Naive B cell (primary cell): Measurements from ENCODE around the gene ZC3H7A. TPM values are rescaled to one million over a fixed set of nuclear protein-coding genes. Genes with fewer than 3 reads are reported as not detected.
A peak's percentile ranks its signal among the peaks of the same experiment; 100 is the strongest.
"Not testable (repeated sequence)": the region's sequence is repeated elsewhere in the genome, so short reads cannot be mapped to it uniquely, and the experiment has no call there.

ENCODE experiments used
- ATAC-seq, 2 donors: fragments of 150-1000 bp; cut with Tn5 transposase; 2 replicates each; pipeline ENCODE4 v1.10.0; 2021; ENCODE audit warnings: low read depth in 2 of 2, mild to moderate bottlenecking in 2 of 2, moderate library complexity in 2 of 2
- DNase-seq: peaks from one replicate; pipeline ENCODE4 v3.0.0; 2022
- H3K27ac Mint-ChIP-seq, 6 donors: one replicate each; pipeline ENCODE4 v1.8.0; 2020 to 2022; ENCODE audit warnings: mild to moderate bottlenecking in 6 of 6, mixed read lengths in 6 of 6, moderate library complexity in 5 of 6, inconsistent platforms in 2 of 6
- H3K27me3 Mint-ChIP-seq, 3 donors: one replicate each; pipeline ENCODE4 v1.8.0; 2021 to 2022; ENCODE audit warnings: mixed read lengths in 3 of 3, mild to moderate bottlenecking in 1 of 3
- H3K36me3 Mint-ChIP-seq, 2 donors: one replicate each; pipeline ENCODE4 v1.8.0; 2020 to 2022; ENCODE audit warnings: mixed read lengths in 2 of 2, inconsistent platforms in 1 of 2, mild to moderate bottlenecking in 1 of 2
- H3K4me1 Mint-ChIP-seq, 3 donors: one replicate each; pipeline ENCODE4 v1.8.0; 2020 to 2022; ENCODE audit warnings: mixed read lengths in 3 of 3, inconsistent platforms in 1 of 3, mild to moderate bottlenecking in 1 of 3, moderate library complexity in 1 of 3
- H3K4me3 Mint-ChIP-seq, 8 donors: one replicate each; pipeline ENCODE4 v1.8.0; 2020 to 2022; ENCODE audit warnings: mild to moderate bottlenecking in 8 of 8, mixed read lengths in 8 of 8, moderate library complexity in 8 of 8, inconsistent platforms in 2 of 8
- H3K9me3 Mint-ChIP-seq, 7 donors: one replicate each; pipeline ENCODE4 v1.8.0; 2020 to 2022; ENCODE audit warnings: mixed read lengths in 7 of 7, mild to moderate bottlenecking in 5 of 7, inconsistent platforms in 2 of 7, moderate library complexity in 1 of 7
- polyA plus RNA-seq, 6 donors: library from polyadenylated mRNA; unstranded; fragments of 300-500 nt; fragmentation: Illumina TruSeq; gene quantifications; one replicate each; pipeline ENCODE4 v1.2.3, GENCODE V29; 2021; ENCODE audit warnings: low read depth in 6 of 6

Gene ZC3H7A
- polyA plus RNA-seq, 6 donors from 2014 or later: 20.7 to 38.4 (median 32.0) TPM

DNA sequence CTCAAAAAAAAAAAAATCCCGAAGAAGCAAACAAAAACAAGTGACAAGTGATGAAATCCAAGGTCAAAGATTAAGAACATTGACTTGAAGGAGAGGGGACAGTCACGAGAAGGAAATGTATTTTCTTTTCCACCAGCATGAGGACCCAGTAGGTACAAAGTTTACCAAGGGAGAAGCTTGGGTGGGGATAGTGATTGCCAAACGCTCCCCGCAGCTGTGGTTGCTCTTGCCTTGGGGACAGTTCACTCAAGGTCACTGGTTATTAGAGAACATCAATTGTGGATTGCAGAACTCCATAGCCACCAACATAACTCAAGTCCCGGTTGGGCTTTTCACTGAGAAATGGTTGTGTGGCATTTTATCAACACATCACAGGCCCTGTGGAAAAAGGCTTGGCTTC, 27.3 kb upstream of the ZC3H7A start:
- no peaks in the 10 kb centered on the region for H3K27me3 Mint-ChIP-seq
- H3K4me1 Mint-ChIP-seq: no peaks in the 10 kb centered on the region
- DNase-seq: no peak
- no peak overlapping the region for H3K27ac Mint-ChIP-seq
- no peak overlapping the region for H3K4me3 Mint-ChIP-seq
- ATAC-seq: no peak
- H3K9me3 Mint-ChIP-seq: no peaks in the 10 kb centered on the region
- H3K36me3 Mint-ChIP-seq: no peaks in the 10 kb centered on the region

GRCh38 chr16:11823645-11824044, 26.6 kb upstream of the ZC3H7A start:
- not testable (repeated sequence) for H3K4me1 Mint-ChIP-seq, DNase-seq, H3K36me3 Mint-ChIP-seq, H3K27me3 Mint-ChIP-seq, ATAC-seq, H3K4me3 Mint-ChIP-seq, H3K9me3 Mint-ChIP-seq, H3K27ac Mint-ChIP-seq

GRCh38 chr16:11819798-11820197, 22.7 kb upstream of the ZC3H7A start:
- no peaks in the 10 kb centered on the region for H3K9me3 Mint-ChIP-seq
- peak overlapping the region in 1 of 6 donors; percentile 4 for H3K27ac Mint-ChIP-seq
- H3K27me3 Mint-ChIP-seq: no peaks in the 10 kb centered on the region
- H3K36me3 Mint-ChIP-seq: no peaks in the 10 kb centered on the region
- ATAC-seq (peak; percentile 37 to 50), DNase-seq (no peak)
- no peak overlapping the region for H3K4me3 Mint-ChIP-seq
- no peaks in the 10 kb centered on the region for H3K4me1 Mint-ChIP-seq

DNA sequence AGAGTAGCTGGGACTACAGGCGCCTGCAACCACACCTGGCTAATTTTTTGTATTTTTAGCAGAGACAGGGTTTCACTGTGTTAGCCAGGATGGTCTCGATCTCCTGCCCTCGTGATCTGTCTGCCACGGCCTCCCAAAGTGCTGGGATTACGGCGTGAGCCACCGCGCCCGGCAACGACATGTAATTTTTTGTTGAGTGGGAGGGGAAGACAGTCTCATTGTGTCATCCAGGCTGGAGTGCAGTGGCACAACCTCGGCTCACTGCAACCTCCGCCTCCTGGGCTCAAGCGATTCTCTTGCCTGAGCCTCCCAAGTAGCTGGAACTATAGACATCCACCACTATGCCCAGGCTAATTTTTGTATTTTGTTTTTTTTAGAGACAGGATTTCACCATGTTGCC, 21.9 kb upstream of the ZC3H7A start:
- H3K4me3 Mint-ChIP-seq, H3K27me3 Mint-ChIP-seq, H3K27ac Mint-ChIP-seq, H3K4me1 Mint-ChIP-seq, ATAC-seq, DNase-seq, H3K36me3 Mint-ChIP-seq, H3K9me3 Mint-ChIP-seq: not testable (repeated sequence)

DNA sequence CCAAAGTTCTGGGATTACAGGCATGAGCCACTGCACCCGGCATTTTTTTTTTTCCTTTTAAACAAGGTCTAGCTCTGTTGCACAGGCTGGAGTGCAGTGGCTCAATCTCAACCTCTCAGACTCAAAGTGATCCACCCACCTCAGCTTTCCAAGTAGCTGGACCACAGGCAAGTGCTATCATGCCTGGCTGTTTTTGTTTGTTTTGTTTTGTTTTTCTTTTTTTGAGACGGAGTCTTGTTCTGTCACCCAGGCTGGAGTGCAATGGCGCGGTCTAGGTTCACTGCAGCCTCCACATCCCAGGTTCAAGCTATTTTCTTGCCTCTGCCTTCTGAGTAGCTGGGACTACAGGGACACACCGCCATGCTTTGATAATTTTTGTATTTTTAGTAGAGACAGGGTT, 19.1 kb upstream of the ZC3H7A start:
- no peaks in the 10 kb centered on the region for H3K9me3 Mint-ChIP-seq
- peak overlapping the region in 1 of 8 donors; percentile 52 for H3K4me3 Mint-ChIP-seq
- H3K27ac Mint-ChIP-seq: no peak overlapping the region
- ATAC-seq (no peak), DNase-seq (no peak)
- no peaks in the 10 kb centered on the region for H3K36me3 Mint-ChIP-seq
- H3K27me3 Mint-ChIP-seq: no peaks in the 10 kb centered on the region
- H3K4me1 Mint-ChIP-seq: peaks cover 0 to 5% (median 3%) of the 10 kb centered on the region in 3 donors

GRCh38 chr16:11814800-11815199, 17.7 kb upstream of the ZC3H7A start:
- H3K9me3 Mint-ChIP-seq, DNase-seq, ATAC-seq, H3K27me3 Mint-ChIP-seq, H3K4me3 Mint-ChIP-seq, H3K27ac Mint-ChIP-seq, H3K36me3 Mint-ChIP-seq: not testable (repeated sequence)
- H3K4me1 Mint-ChIP-seq: peaks cover 0 to 13% (median 9%) of the 10 kb centered on the region in 3 donors

GRCh38 chr16:11806721-11807120, 9.7 kb upstream of the ZC3H7A start:
- Mint-ChIP-seq H3K9me3 (peaks cover 0 to 8% (median 0%) of the 10 kb centered on the region in 7 donors), H3K4me3 (no peak overlapping the region), H3K4me1 (peaks cover 0 to 14% (median 9%) of the 10 kb centered on the region in 3 donors), H3K27me3 (no peaks in the 10 kb centered on the region), H3K27ac (no peak overlapping the region), H3K36me3 (no peaks in the 10 kb centered on the region)
- no peak for ATAC-seq
- no peak for DNase-seq

- peaks cover 3 to 17% (median 9%) of the 10 kb centered on the region in 3 donors for H3K4me1 Mint-ChIP-seq
- no peak for DNase-seq
- no peaks in the 10 kb centered on the region for H3K36me3 Mint-ChIP-seq
- H3K27me3 Mint-ChIP-seq: no peaks in the 10 kb centered on the region
- H3K27ac Mint-ChIP-seq: no peak overlapping the region
- no peak for ATAC-seq
- no peak overlapping the region for H3K4me3 Mint-ChIP-seq
- H3K9me3 Mint-ChIP-seq: peaks cover 0 to 8% (median 0%) of the 10 kb centered on the region in 7 donors
Observed at GRCh38 chr16:11805556-11805955, 8.5 kb upstream of the ZC3H7A start.

- no peak for ATAC-seq
- Mint-ChIP-seq H3K4me1 (peaks cover 26 to 35% (median 33%) of the 10 kb centered on the region in 3 donors), H3K27me3 (no peaks in the 10 kb centered on the region)
Observed at GRCh38 chr16:11801481-11802021, 4.5 kb upstream of the ZC3H7A start.

DNA sequence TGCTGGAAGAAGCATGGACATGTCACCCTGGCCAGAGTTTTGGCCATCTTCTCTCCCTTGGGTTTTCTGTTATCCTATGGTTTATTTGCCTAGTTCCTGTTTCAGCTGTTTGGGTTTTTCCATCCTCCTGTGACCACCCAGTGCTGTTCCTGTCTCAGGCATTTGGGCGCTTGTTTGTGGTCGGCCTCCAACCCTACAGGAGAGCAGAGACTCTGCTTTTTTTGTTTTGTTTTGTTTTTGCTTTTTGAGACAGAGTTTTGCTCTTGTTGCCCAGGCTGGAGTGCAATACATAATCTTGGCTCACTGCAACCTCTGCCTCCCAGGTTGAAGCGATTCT, 3.3 kb upstream of the ZC3H7A start:
- Mint-ChIP-seq H3K27me3 (no peaks in the 10 kb centered on the region), H3K36me3 (no peaks in the 10 kb centered on the region), H3K27ac (peak overlapping the region in 5 of 6 donors; percentile 60 to 96 (median 88)), H3K4me1 (peaks cover 32 to 42% (median 42%) of the 10 kb centered on the region in 3 donors), H3K4me3 (peak overlapping the region in 1 of 8 donors; percentile 97), H3K9me3 (no peaks in the 10 kb centered on the region)
- no peak for DNase-seq
- ATAC-seq: no peak

More at GRCh38 chr16:11801481-11802021, 4.5 kb upstream of the ZC3H7A start:
- Mint-ChIP-seq H3K36me3 (no peaks in the 10 kb centered on the region), H3K9me3 (no peaks in the 10 kb centered on the region), H3K27ac (peak overlapping the region in 3 of 6 donors; percentile 4 to 32 (median 10)), H3K4me3 (no peak overlapping the region)
- DNase-seq: no peak

GRCh38 chr16:11799509-11800381, 2.7 kb upstream of the ZC3H7A start:
- ATAC-seq (no peak), DNase-seq (no peak)
- peak overlapping the region in 5 of 8 donors; percentile 6 to 97 (median 45) for H3K4me3 Mint-ChIP-seq
- no peaks in the 10 kb centered on the region for H3K36me3 Mint-ChIP-seq
- peaks cover 37 to 48% (median 48%) of the 10 kb centered on the region in 3 donors for H3K4me1 Mint-ChIP-seq
- no peaks in the 10 kb centered on the region for H3K27me3 Mint-ChIP-seq
- no peaks in the 10 kb centered on the region for H3K9me3 Mint-ChIP-seq
- H3K27ac Mint-ChIP-seq: peak overlapping the region; percentile 66 to 99 (median 92)

DNA sequence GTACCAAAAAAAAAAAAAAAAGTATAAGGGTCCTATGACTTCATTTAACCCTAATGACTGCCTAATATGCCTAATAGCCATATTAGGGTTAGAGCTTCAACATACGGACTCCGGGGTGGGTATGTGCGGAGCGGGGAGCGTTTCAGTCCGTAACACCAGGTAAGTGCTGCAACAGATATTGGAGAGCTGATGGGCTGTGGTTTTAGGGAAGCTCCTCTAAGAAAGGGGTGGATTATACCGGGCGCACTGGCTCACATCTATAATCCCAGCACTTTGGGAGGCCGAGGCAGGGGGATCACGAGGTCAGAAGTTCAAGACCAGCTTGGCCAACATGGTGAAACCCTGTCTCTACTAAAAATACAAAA, 1.9 kb upstream of the ZC3H7A start:
- ATAC-seq (no peak), DNase-seq (no peak)
- Mint-ChIP-seq H3K36me3 (no peaks in the 10 kb centered on the region), H3K27me3 (no peaks in the 10 kb centered on the region), H3K9me3 (no peaks in the 10 kb centered on the region), H3K4me3 (peak overlapping the region in 4 of 8 donors; percentile 37 to 97 (median 96)), H3K27ac (peak overlapping the region in 5 of 6 donors; percentile 74 to 99 (median 99)), H3K4me1 (peaks cover 43 to 56% (median 55%) of the 10 kb centered on the region in 3 donors)

DNA sequence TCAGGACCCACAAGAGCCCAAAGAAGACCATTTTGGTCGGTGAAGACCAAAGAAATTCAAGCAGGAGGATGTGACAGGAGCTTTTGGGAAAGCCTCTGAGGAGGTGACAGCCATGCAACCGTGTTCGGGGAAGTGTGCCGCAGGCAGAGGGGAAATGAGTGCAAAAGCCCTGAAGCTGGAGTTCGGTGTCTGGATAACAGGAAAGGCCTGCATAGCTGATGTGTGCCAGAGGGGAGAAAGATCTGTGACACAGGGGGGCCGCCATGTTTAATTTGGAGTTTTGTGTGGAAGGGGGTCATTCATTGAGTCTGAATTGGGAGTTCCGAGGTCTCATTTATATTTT, 870 bp upstream of the ZC3H7A start:
- ATAC-seq: no peak
- no peak for DNase-seq
- Mint-ChIP-seq H3K36me3 (no peaks in the 10 kb centered on the region), H3K4me1 (peaks cover 46 to 65% (median 58%) of the 10 kb centered on the region in 3 donors), H3K9me3 (no peaks in the 10 kb centered on the region), H3K27me3 (no peaks in the 10 kb centered on the region), H3K27ac (peak overlapping the region; percentile 95 to 99 (median 99)), H3K4me3 (peak overlapping the region; percentile 84 to 98 (median 96))
